Neural cell (in vitro differentiated cells): ENCODE results near the gene TXLNG.

Experiments
- CTCF ChIP-seq: fragments of 450-650 bp; IDR thresholded peaks from 2 replicates; pipeline ENCODE4 v1.5.1; 2014; ENCODE audit warnings: antibody characterized with exemption, mild to moderate bottlenecking, moderate library complexity; ENCODE audit not compliant: poor library complexity, severe bottlenecking
- EP300 ChIP-seq: fragments of 450-650 bp; conservative IDR thresholded peaks from 2 replicates; pipeline ENCODE4 v1.6.1; 2014; ENCODE audit warnings: antibody characterized with exemption, mild to moderate bottlenecking, moderate library complexity; ENCODE audit not compliant: poor library complexity, severe bottlenecking
- EZH2 ChIP-seq: fragments of 200-600, 300-800 bp; shearing (Covaris generic), sonication (generic); IDR thresholded peaks from 2 replicates; pipeline ENCODE4 v1.6.1; 2014; ENCODE audit warnings: antibody characterized with exemption, low read length, borderline replicate concordance, mild to moderate bottlenecking; ENCODE audit not compliant: insufficient read depth, poor library complexity, severe bottlenecking
- MXI1 ChIP-seq: fragments of 450-650 bp; conservative IDR thresholded peaks from 2 replicates; pipeline ENCODE4 v1.6.1; 2014; ENCODE audit warnings: antibody characterized with exemption, mild to moderate bottlenecking; ENCODE audit not compliant: poor library complexity, severe bottlenecking
- POLR2AphosphoS5 ChIP-seq: IDR thresholded peaks from 2 replicates; pipeline ENCODE4 v1.6.1; 2012
- RAD21 ChIP-seq: fragments of 450-650 bp; conservative IDR thresholded peaks from 2 replicates; pipeline ENCODE4 v1.6.1; 2014; ENCODE audit warnings: antibody characterized with exemption, mild to moderate bottlenecking, moderate library complexity
- REST ChIP-seq: IDR thresholded peaks from 2 replicates; pipeline ENCODE4 v1.6.1; 2012; ENCODE audit warnings: borderline replicate concordance
- SMC3 ChIP-seq: fragments of 450-650 bp; conservative IDR thresholded peaks from 2 replicates; pipeline ENCODE4 v1.6.1; 2014; ENCODE audit warnings: antibody characterized with exemption, mild to moderate bottlenecking, moderate library complexity; ENCODE audit not compliant: poor library complexity
- TAF1 ChIP-seq: IDR thresholded peaks from 2 replicates; pipeline ENCODE4 v1.6.1; 2012; ENCODE audit warnings: low read depth

- TF ChIP-seq CTCF (no peak), EP300 (no peak), POLR2AphosphoS5 (no peak), REST (no peak), EZH2 (no peak), SMC3 (no peak), RAD21 (no peak), TAF1 (no peak), MXI1 (no peak)
These were observed 50.1 kb downstream of the TXLNG start for GRCh38 chrX:16836371-16836770.
